Measurements from ENCODE around the gene PACRG. TPM values are rescaled to one million over a fixed set of nuclear protein-coding genes. Genes with fewer than 3 reads are reported as not detected.

PACRG gene
- total and polyA plus RNA-seq, 10 of the 15 experiments (the other 5 are each of a cell fraction or from before 2014, with no cell fraction given), result not detected

DNA sequence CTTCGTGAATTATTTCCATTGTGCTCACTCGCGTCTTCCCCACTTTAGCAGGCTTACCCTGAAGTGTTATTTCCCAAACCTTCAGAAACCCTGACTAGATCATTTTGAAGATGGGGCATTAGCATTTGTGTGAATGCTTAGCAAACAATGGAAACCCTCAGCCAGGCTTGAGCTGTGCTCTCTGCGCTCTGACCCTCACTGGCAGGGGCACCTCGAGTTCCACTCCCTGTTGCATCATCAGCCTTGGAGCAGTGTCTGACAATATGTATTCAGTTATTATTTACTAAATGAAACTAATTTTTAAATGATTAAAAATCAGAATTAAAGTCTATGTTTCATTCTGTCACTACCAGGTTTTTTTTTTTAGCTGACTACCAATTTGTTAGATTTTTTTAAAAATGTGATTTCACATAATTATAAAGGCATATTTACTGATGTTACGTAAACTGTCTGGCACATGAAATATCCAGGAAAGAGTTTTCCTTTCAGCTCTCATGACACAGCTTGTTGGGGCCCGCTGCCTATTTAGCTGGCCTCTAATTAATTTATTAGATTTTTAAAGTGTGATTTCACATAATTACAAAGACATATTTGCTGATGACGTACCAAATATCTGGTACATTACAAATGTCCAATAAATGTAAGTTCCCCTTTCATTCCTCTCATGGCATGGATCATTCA, 155.2 kb downstream of the PACRG start:
- RAD21 ChIA-PET (ENCODE audit: unreplicated experiment), result no interaction called here
- H3K4me3 ChIP-seq, result no peak overlapping the region
- no peak overlapping the region for H3K27ac ChIP-seq (ENCODE audit: control insufficient read depth, insufficient read depth)
- WGBS (ENCODE audit: insufficient coverage, insufficient replicate concordance, low lambda C conversion rate, missing lambda C conversion rate), result 31% methylated on average over 8 of the region's 8 CpGs
- POLR2A ChIA-PET, result no interaction called here
- no peak overlapping the region for H2AFZ ChIP-seq (ENCODE audit: control insufficient read depth, low read depth, low read length)
- H3K27me3 ChIP-seq (replicated peaks in 1 of 2; ENCODE audit: control insufficient read depth in 2 of 2, insufficient read depth in 2 of 2, low read length in 1 of 2), result no peaks in the 10 kb centered on the region
- H3K9ac ChIP-seq (ENCODE audit: control insufficient read depth, insufficient read depth, low read length), result no peak overlapping the region
- DNase-seq (ENCODE audit: low read depth, low spot score), result no peak
- FAIRE-seq, result no peak
- TF ChIP-seq ASH2L (IDR thresholded peaks at IDR 0.05; ENCODE audit: borderline replicate concordance, low read depth) (no peak), BRCA1 (IDR thresholded peaks at IDR 0.05; ENCODE audit: low read depth, low read length) (no peak)
- ATAC-seq, result no peak
- no peaks in the 10 kb centered on the region for H3K9me3 ChIP-seq (replicated peaks; ENCODE audit: control insufficient read depth, insufficient read depth, low read length)
- no peaks in the 10 kb centered on the region for H3K79me2 ChIP-seq (ENCODE audit: control insufficient read depth, insufficient read depth, low read length)
- CTCF ChIA-PET, result interaction anchor here (1.0 kb wide), 1 partner anchor 32 kb away, joined by 3 read pairs; no protein-coding TSS in a partner anchor
- H3K4me1 ChIP-seq (ENCODE audit: control insufficient read depth, insufficient read depth, low read length), result no peaks in the 10 kb centered on the region
- no peaks in the 10 kb centered on the region for H4K20me1 ChIP-seq (ENCODE audit: control insufficient read depth, insufficient read depth)
- no peaks in the 10 kb centered on the region for H3K36me3 ChIP-seq (ENCODE audit: control insufficient read depth in 2 of 2, insufficient read depth in 2 of 2, low read length in 1 of 2)
- intact Hi-C loops (cut with micrococcal nuclease; ENCODE audit: unreplicated experiment), result no loop called here
- no TSS peak for BruUV-seq (replicated peaks)
- no peak overlapping the region for H3K4me2 ChIP-seq (ENCODE audit: control insufficient read depth, insufficient read depth)
- in situ Hi-C loops (cut with MboI), result no loop called here
- SMC1A ChIA-PET (ENCODE audit: uncharacterized antibody, unreplicated experiment), result no interaction called here

GRCh38 chr6:162887981-162888689, 160.4 kb downstream of the PACRG start:
- in situ Hi-C loops (cut with MboI) (no loop called here), intact Hi-C loops (cut with micrococcal nuclease; ENCODE audit: unreplicated experiment) (no loop called here)
- no peaks in the 10 kb centered on the region for H3K36me3 ChIP-seq (ENCODE audit: control insufficient read depth in 2 of 2, insufficient read depth in 2 of 2, low read length in 1 of 2)
- no peak overlapping the region for H3K4me2 ChIP-seq (ENCODE audit: control insufficient read depth, insufficient read depth)
- no peaks in the 10 kb centered on the region for H3K27me3 ChIP-seq (replicated peaks in 1 of 2; ENCODE audit: control insufficient read depth in 2 of 2, insufficient read depth in 2 of 2, low read length in 1 of 2)
- no TSS peak for BruUV-seq (replicated peaks)
- no peak overlapping the region for H3K27ac ChIP-seq (ENCODE audit: control insufficient read depth, insufficient read depth)
- no peak for DNase-seq (ENCODE audit: low read depth, low spot score)
- FAIRE-seq, result no peak
- no peaks in the 10 kb centered on the region for H4K20me1 ChIP-seq (ENCODE audit: control insufficient read depth, insufficient read depth)
- ChIA-PET CTCF (no interaction called here), SMC1A (ENCODE audit: uncharacterized antibody, unreplicated experiment) (no interaction called here), RAD21 (ENCODE audit: unreplicated experiment) (no interaction called here), POLR2A (no interaction called here)
- ATAC-seq, result no peak
- WGBS (ENCODE audit: insufficient coverage, insufficient replicate concordance, low lambda C conversion rate, missing lambda C conversion rate), result 36% methylated on average over 14 of the region's 15 CpGs
- H3K79me2 ChIP-seq (ENCODE audit: control insufficient read depth, insufficient read depth, low read length), result no peaks in the 10 kb centered on the region
- no peak overlapping the region for H3K9ac ChIP-seq (ENCODE audit: control insufficient read depth, insufficient read depth, low read length)
- H3K4me1 ChIP-seq (ENCODE audit: control insufficient read depth, insufficient read depth, low read length), result no peaks in the 10 kb centered on the region
- no peaks in the 10 kb centered on the region for H3K9me3 ChIP-seq (replicated peaks; ENCODE audit: control insufficient read depth, insufficient read depth, low read length)
- no peak overlapping the region for H3K4me3 ChIP-seq
- no peak overlapping the region for H2AFZ ChIP-seq (ENCODE audit: control insufficient read depth, low read depth, low read length)
- no peak for TF ChIP-seq MYB (IDR thresholded peaks at IDR 0.05; ENCODE audit: borderline replicate concordance, low read depth, low read length)
- TF ChIP-seq YBX1 (IDR thresholded peaks at IDR 0.05), result no peak
- TF ChIP-seq FOXM1 (IDR thresholded peaks at IDR 0.05; ENCODE audit: low read depth, low read length), result no peak
- TF ChIP-seq, protein P1, sequence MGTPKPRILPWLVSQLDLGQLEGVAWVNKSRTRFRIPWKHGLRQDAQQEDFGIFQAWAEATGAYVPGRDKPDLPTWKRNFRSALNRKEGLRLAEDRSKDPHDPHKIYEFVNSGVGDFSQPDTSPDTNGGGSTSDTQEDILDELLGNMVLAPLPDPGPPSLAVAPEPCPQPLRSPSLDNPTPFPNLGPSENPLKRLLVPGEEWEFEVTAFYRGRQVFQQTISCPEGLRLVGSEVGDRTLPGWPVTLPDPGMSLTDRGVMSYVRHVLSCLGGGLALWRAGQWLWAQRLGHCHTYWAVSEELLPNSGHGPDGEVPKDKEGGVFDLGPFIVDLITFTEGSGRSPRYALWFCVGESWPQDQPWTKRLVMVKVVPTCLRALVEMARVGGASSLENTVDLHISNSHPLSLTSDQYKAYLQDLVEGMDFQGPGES (IDR thresholded peaks at IDR 0.05), result no peak
- TF ChIP-seq, protein P2, sequence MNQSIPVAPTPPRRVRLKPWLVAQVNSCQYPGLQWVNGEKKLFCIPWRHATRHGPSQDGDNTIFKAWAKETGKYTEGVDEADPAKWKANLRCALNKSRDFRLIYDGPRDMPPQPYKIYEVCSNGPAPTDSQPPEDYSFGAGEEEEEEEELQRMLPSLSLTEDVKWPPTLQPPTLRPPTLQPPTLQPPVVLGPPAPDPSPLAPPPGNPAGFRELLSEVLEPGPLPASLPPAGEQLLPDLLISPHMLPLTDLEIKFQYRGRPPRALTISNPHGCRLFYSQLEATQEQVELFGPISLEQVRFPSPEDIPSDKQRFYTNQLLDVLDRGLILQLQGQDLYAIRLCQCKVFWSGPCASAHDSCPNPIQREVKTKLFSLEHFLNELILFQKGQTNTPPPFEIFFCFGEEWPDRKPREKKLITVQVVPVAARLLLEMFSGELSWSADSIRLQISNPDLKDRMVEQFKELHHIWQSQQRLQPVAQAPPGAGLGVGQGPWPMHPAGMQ (IDR thresholded peaks at IDR 0.05; ENCODE audit: borderline replicate concordance), result no peak
- no peak for TF ChIP-seq ZBED1 (IDR thresholded peaks at IDR 0.05; ENCODE audit: borderline replicate concordance)
- no peak for TF ChIP-seq DPF2 (IDR thresholded peaks at IDR 0.05)
- TF ChIP-seq, protein P3, sequence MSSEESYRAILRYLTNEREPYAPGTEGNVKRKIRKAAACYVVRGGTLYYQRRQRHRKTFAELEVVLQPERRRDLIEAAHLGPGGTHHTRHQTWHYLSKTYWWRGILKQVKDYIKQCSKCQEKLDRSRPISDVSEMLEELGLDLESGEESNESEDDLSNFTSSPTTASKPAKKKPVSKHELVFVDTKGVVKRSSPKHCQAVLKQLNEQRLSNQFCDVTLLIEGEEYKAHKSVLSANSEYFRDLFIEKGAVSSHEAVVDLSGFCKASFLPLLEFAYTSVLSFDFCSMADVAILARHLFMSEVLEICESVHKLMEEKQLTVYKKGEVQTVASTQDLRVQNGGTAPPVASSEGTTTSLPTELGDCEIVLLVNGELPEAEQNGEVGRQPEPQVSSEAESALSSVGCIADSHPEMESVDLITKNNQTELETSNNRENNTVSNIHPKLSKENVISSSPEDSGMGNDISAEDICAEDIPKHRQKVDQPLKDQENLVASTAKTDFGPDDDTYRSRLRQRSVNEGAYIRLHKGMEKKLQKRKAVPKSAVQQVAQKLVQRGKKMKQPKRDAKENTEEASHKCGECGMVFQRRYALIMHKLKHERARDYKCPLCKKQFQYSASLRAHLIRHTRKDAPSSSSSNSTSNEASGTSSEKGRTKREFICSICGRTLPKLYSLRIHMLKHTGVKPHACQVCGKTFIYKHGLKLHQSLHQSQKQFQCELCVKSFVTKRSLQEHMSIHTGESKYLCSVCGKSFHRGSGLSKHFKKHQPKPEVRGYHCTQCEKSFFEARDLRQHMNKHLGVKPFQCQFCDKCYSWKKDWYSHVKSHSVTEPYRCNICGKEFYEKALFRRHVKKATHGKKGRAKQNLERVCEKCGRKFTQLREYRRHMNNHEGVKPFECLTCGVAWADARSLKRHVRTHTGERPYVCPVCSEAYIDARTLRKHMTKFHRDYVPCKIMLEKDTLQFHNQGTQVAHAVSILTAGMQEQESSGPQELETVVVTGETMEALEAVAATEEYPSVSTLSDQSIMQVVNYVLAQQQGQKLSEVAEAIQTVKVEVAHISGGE (CRISPR knock-in tag; IDR thresholded peaks at IDR 0.05), result no peak
- no peak for TF ChIP-seq FOS (IDR thresholded peaks at IDR 0.05; ENCODE audit: borderline replicate concordance, extremely low read depth, insufficient read length)
